T-helper 2 cell (primary cell): ENCODE measurements around the gene RAB24.
"Not testable (repeated sequence)": the region's sequence is repeated elsewhere in the genome, so short reads cannot be mapped to it uniquely, and the experiment has no call there.

Experiments used
- DNase-seq, 5 experiments: peaks; one replicate each; pipeline versions ENCODE4 v3.0.0 to v3.0.0-alpha.2; 2012 to 2022

RAB24 gene

GRCh38 chr5:177310757-177311391 lies 7.4 kb upstream of the RAB24 start:
- DNase-seq = peak in 1 of 5 experiments; percentile 57

GRCh38 chr5:177310332-177310731 lies 6.8 kb upstream of the RAB24 start:
- no peak for DNase-seq

GRCh38 chr5:177309351-177310191 lies 6.1 kb upstream of the RAB24 start:
- peak; percentile 36 to 78 (median 62) for DNase-seq

GRCh38 chr5:177308740-177309139 lies 5.2 kb upstream of the RAB24 start:
- no peak for DNase-seq

- DNase-seq = no peak
These were observed 4.2 kb upstream of the RAB24 start for GRCh38 chr5:177307544-177308363.

- no peak for DNase-seq
These were observed 3.4 kb upstream of the RAB24 start for GRCh38 chr5:177306674-177307543.

- not testable (repeated sequence) for DNase-seq
These were observed 2.7 kb upstream of the RAB24 start for GRCh38 chr5:177306103-177306640.

GRCh38 chr5:177304392-177305119 lies 1.0 kb upstream of the RAB24 start:
- DNase-seq = peak in 1 of 5 experiments; percentile 39

- peak in 1 of 5 experiments; percentile 34 for DNase-seq
These were observed 439 bp upstream of the RAB24 start for GRCh38 chr5:177303925-177304391.

GRCh38 chr5:177302354-177303110 lies 987 bp downstream of the RAB24 start:
- no peak for DNase-seq

- no peak for DNase-seq
These were observed 1.9 kb downstream of the RAB24 start for GRCh38 chr5:177301503-177302165.

- DNase-seq = no peak
These were observed 2.6 kb downstream of the RAB24 start for GRCh38 chr5:177300951-177301350.

- DNase-seq = peak in 3 of 5 experiments; percentile 39 to 76 (median 69)
These were observed 3.2 kb downstream of the RAB24 start for GRCh38 chr5:177300236-177300880.

- no peak for DNase-seq
These were observed 3.8 kb downstream of the RAB24 start for GRCh38 chr5:177299697-177300096.

- DNase-seq = no peak
These were observed 5.6 kb downstream of the RAB24 start for GRCh38 chr5:177297922-177298321.

- DNase-seq = peak in 1 of 5 experiments; percentile 27
These were observed 6.9 kb downstream of the RAB24 start for GRCh38 chr5:177296581-177296980.

GRCh38 chr5:177295924-177296323 lies 7.6 kb downstream of the RAB24 start:
- peak in 1 of 5 experiments; percentile 33 for DNase-seq

GRCh38 chr5:177294632-177295031 lies 8.9 kb downstream of the RAB24 start:
- DNase-seq = no peak
